ENCODE results near the gene SUGCT. TPM values are rescaled to one million over a fixed set of nuclear protein-coding genes. Genes with fewer than 3 reads are reported as not detected.
A peak's percentile ranks its signal among the peaks of the same experiment; 100 is the strongest.

The SUGCT gene
- total RNA-seq, 1 experiment from 2014 or later, result 14.4 TPM

- no peak for DNase-seq (ENCODE audit: low read depth, low spot score)
- in situ Hi-C loops (cut with HindIII; ENCODE audit: low pct_unique_long_range_greater_than_20kb, low sequenced_read_pairs), result loop anchor here (25.0 kb wide), 1 partner anchor 282 kb away; no protein-coding TSS in a partner anchor
Measured at GRCh38 chr7:40330408-40330807, 195.6 kb downstream of the SUGCT start.

- DNase-seq (ENCODE audit: low read depth, low spot score), result no peak
- in situ Hi-C loops (cut with HindIII; ENCODE audit: low pct_unique_long_range_greater_than_20kb, low sequenced_read_pairs), result loop anchor here (25.0 kb wide), 1 partner anchor 280 kb away; no protein-coding TSS in a partner anchor
Measured at GRCh38 chr7:40331915-40332314, 197.1 kb downstream of the SUGCT start.

GRCh38 chr7:40332516-40332915, 197.7 kb downstream of the SUGCT start:
- peak; percentile 74 for DNase-seq (ENCODE audit: low read depth, low spot score)
- in situ Hi-C loops (cut with HindIII; ENCODE audit: low pct_unique_long_range_greater_than_20kb, low sequenced_read_pairs), result loop anchor here (25.0 kb wide), 1 partner anchor 280 kb away; no protein-coding TSS in a partner anchor

- in situ Hi-C loops (cut with HindIII; ENCODE audit: low pct_unique_long_range_greater_than_20kb, low sequenced_read_pairs), result loop anchor here (25.0 kb wide), 1 partner anchor 270 kb away; no protein-coding TSS in a partner anchor
- no peak for DNase-seq (ENCODE audit: low read depth, low spot score)
Measured at GRCh38 chr7:40341836-40342235, 207.0 kb downstream of the SUGCT start.

- no peak for DNase-seq (ENCODE audit: low read depth, low spot score)
- in situ Hi-C loops (cut with HindIII; ENCODE audit: low pct_unique_long_range_greater_than_20kb, low sequenced_read_pairs), result loop anchor here (25.0 kb wide), 1 partner anchor 266 kb away; no protein-coding TSS in a partner anchor
Measured at GRCh38 chr7:40346554-40346953, 211.7 kb downstream of the SUGCT start.

GRCh38 chr7:40348126-40348728, 213.4 kb downstream of the SUGCT start:
- DNase-seq (ENCODE audit: low read depth, low spot score), result no peak
- in situ Hi-C loops (cut with HindIII; ENCODE audit: low pct_unique_long_range_greater_than_20kb, low sequenced_read_pairs), result loop anchor here (25.0 kb wide), 1 partner anchor 264 kb away; no protein-coding TSS in a partner anchor

GRCh38 chr7:40350100-40350499, 215.3 kb downstream of the SUGCT start:
- in situ Hi-C loops (cut with HindIII; ENCODE audit: low pct_unique_long_range_greater_than_20kb, low sequenced_read_pairs), result no loop called here
- DNase-seq (ENCODE audit: low read depth, low spot score), result no peak

GRCh38 chr7:40354711-40355110, 219.9 kb downstream of the SUGCT start:
- no peak for DNase-seq (ENCODE audit: low read depth, low spot score)
- in situ Hi-C loops (cut with HindIII; ENCODE audit: low pct_unique_long_range_greater_than_20kb, low sequenced_read_pairs), result no loop called here

GRCh38 chr7:40356312-40356711, 221.5 kb downstream of the SUGCT start:
- DNase-seq (ENCODE audit: low read depth, low spot score), result no peak
- in situ Hi-C loops (cut with HindIII; ENCODE audit: low pct_unique_long_range_greater_than_20kb, low sequenced_read_pairs), result no loop called here

GRCh38 chr7:40356871-40357709, 222.3 kb downstream of the SUGCT start:
- in situ Hi-C loops (cut with HindIII; ENCODE audit: low pct_unique_long_range_greater_than_20kb, low sequenced_read_pairs), result no loop called here
- no peak for DNase-seq (ENCODE audit: low read depth, low spot score)

GRCh38 chr7:40369641-40370277, 235.0 kb downstream of the SUGCT start:
- no peak for DNase-seq (ENCODE audit: low read depth, low spot score)
- in situ Hi-C loops (cut with HindIII; ENCODE audit: low pct_unique_long_range_greater_than_20kb, low sequenced_read_pairs), result no loop called here

GRCh38 chr7:40371806-40372440, 237.1 kb downstream of the SUGCT start:
- in situ Hi-C loops (cut with HindIII; ENCODE audit: low pct_unique_long_range_greater_than_20kb, low sequenced_read_pairs), result no loop called here
- DNase-seq (ENCODE audit: low read depth, low spot score), result no peak

- no peak for DNase-seq (ENCODE audit: low read depth, low spot score)
- in situ Hi-C loops (cut with HindIII; ENCODE audit: low pct_unique_long_range_greater_than_20kb, low sequenced_read_pairs), result no loop called here
Measured at GRCh38 chr7:40374575-40374974, 239.8 kb downstream of the SUGCT start.

- DNase-seq (ENCODE audit: low read depth, low spot score), result no peak
- in situ Hi-C loops (cut with HindIII; ENCODE audit: low pct_unique_long_range_greater_than_20kb, low sequenced_read_pairs), result no loop called here
Measured at GRCh38 chr7:40380111-40380510, 245.3 kb downstream of the SUGCT start.

- no peak for DNase-seq (ENCODE audit: low read depth, low spot score)
- in situ Hi-C loops (cut with HindIII; ENCODE audit: low pct_unique_long_range_greater_than_20kb, low sequenced_read_pairs), result no loop called here
Measured at GRCh38 chr7:40382145-40382544, 247.3 kb downstream of the SUGCT start.

- DNase-seq (ENCODE audit: low read depth, low spot score), result no peak
- in situ Hi-C loops (cut with HindIII; ENCODE audit: low pct_unique_long_range_greater_than_20kb, low sequenced_read_pairs), result no loop called here
Measured at GRCh38 chr7:40393660-40394059, 258.9 kb downstream of the SUGCT start.

- DNase-seq (ENCODE audit: low read depth, low spot score), result no peak
- in situ Hi-C loops (cut with HindIII; ENCODE audit: low pct_unique_long_range_greater_than_20kb, low sequenced_read_pairs), result no loop called here
Measured at GRCh38 chr7:40394400-40394799, 259.6 kb downstream of the SUGCT start.

GRCh38 chr7:40400525-40400924, 265.7 kb downstream of the SUGCT start:
- no peak for DNase-seq (ENCODE audit: low read depth, low spot score)
- in situ Hi-C loops (cut with HindIII; ENCODE audit: low pct_unique_long_range_greater_than_20kb, low sequenced_read_pairs), result no loop called here
